Gastrocnemius medialis (tissue), 4 donors: ENCODE data around the gene DRC3.

Experiments used
- POLR2A ChIP-seq, 2 donors: fragments of 450-650 bp; IDR thresholded peaks; one replicate each; pipeline ENCODE4 v1.6.1; 2017; ENCODE audit warnings: antibody characterized with exemption in 2 of 2, mild to moderate bottlenecking in 2 of 2, moderate library complexity in 2 of 2
- TF ChIP-seq, protein P1 (sequence below), 5 experiments: fragments of 450-650 bp in 3 of 5; fragments of 200-600 bp in 2 of 5; sonication (generic) in 2 of 5; IDR thresholded peaks in 4 of 5; conservative IDR thresholded peaks in 1 of 5; 1 replicate in 4 of 5; 2 replicates in 1 of 5; pipeline ENCODE4 v1.5.1; 2016 to 2019; ENCODE audit warnings: antibody characterized with exemption in 5 of 5, mild to moderate bottlenecking in 3 of 5, moderate library complexity in 3 of 5

- TF ChIP-seq, protein P1, sequence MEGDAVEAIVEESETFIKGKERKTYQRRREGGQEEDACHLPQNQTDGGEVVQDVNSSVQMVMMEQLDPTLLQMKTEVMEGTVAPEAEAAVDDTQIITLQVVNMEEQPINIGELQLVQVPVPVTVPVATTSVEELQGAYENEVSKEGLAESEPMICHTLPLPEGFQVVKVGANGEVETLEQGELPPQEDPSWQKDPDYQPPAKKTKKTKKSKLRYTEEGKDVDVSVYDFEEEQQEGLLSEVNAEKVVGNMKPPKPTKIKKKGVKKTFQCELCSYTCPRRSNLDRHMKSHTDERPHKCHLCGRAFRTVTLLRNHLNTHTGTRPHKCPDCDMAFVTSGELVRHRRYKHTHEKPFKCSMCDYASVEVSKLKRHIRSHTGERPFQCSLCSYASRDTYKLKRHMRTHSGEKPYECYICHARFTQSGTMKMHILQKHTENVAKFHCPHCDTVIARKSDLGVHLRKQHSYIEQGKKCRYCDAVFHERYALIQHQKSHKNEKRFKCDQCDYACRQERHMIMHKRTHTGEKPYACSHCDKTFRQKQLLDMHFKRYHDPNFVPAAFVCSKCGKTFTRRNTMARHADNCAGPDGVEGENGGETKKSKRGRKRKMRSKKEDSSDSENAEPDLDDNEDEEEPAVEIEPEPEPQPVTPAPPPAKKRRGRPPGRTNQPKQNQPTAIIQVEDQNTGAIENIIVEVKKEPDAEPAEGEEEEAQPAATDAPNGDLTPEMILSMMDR (IDR thresholded peaks at IDR 0.05 in 4 of 5, conservative IDR thresholded peaks at IDR 0.05 in 1 of 5): no peak
- no peak for TF ChIP-seq POLR2A (IDR thresholded peaks at IDR 0.05)
These were observed 71.9 kb downstream of the DRC3 start for GRCh38 chr17:18044609-18045008.
